ENCODE measurements around the gene MACO1.
"Not testable (repeated sequence)": the region's sequence is repeated elsewhere in the genome, so short reads cannot be mapped to it uniquely, and the experiment has no call there.

The MACO1 gene

DNA sequence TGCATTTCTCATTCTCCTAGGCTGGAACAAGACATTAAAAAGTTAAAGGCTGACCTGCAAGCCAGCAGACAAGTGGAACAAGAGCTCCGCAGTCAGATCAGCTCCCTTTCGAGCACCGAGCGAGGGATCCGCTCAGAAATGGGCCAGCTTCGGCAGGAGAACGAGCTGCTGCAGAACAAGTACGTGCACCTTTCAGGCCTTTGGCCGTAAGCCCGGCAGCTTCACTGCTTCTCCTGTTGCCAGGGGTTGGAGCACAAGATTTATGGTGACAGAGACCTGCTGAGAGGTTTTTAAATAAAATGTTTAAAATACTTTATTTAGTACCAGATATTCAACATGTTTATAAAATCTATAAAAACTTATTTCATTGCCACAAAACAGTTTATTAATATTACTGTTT lies 53.4 kb downstream of the MACO1 start:
- intact Hi-C loops (cut with DNase I), result no loop called here
- DNase-seq, result peak in 8 of 10 donors; percentile 32 to 91 (median 53)

DNA sequence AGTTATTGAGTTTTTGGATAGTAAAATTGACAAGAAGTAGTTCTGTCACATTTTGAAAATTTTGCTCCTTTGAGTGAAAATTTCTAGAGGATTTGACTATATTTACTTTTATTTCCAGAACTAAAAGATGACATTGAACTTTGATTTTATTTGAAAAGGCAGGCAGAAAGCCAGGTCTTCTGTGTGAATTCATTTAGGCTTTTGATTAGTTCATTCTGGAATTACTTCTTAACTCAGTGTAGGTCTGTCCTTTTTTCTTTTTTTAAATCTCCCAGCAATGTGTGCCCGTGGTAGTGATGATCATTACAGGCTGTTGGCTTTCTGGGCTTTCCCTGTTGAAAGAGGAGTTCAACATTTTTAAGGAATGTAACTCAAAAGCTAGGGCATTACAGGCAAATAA lies 53.8 kb downstream of the MACO1 start:
- intact Hi-C loops (cut with DNase I), result no loop called here
- no peak for DNase-seq

DNA sequence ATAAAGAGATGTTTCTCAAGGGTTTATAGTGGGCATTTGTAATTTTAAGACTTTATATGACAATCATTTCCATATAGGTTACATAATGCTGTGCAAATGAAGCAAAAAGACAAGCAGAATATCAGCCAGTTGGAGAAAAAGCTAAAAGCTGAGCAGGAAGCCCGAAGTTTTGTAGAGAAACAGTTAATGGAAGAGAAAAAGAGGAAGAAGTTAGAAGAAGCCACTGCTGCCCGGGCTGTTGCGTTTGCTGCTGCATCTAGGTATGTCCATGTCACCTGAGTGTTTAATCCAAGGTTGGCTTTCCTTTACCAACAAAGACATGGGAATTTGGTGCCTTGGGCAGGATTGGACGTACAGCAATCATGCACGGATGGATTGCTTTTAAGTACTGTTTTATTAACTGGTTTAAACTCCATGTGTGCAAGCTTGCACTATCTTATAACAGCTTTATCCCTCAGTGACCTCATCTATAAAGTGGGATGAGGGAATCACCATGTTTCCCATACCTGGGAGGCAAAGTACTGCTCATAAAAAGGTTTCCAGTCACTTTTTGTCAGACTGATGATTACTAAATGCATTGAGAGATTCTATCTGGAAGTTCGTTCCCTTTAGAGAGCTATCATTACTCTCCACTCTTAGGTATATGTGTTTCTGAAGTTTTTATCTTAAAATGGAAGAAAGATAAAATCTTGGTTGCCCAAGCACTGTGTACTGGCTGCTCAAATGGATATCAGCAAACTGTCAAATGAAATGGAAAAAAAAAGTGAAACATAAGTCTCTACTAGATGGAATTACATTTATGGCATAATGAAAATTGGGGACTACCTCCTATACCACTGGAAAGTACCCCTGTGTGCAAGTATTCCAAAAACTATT lies 55.1 kb downstream of the MACO1 start:
- peak in 1 of 10 donors; percentile 31 for DNase-seq
- intact Hi-C loops (cut with DNase I), result no loop called here

DNA sequence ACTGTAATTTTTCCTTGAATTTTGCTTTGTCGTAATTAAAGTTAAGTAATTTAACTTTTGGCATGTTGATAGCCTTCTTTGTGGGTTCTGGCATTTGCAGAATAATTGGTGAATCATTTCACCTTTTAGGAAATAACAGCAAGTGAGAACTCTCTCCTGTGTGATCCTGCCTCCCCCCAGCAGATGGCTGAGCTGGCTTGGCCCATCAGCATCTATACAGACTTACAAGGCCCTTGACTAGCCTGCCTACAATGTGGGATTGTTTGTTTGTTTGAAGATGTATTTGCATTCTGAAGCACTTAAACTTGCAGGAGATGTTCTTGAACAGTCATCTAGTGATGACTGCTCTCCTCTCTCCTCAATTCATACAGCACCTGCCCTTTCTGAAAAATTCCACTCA lies 55.9 kb downstream of the MACO1 start:
- intact Hi-C loops (cut with DNase I), result no loop called here
- peak in 1 of 10 donors; percentile 33 for DNase-seq

DNA sequence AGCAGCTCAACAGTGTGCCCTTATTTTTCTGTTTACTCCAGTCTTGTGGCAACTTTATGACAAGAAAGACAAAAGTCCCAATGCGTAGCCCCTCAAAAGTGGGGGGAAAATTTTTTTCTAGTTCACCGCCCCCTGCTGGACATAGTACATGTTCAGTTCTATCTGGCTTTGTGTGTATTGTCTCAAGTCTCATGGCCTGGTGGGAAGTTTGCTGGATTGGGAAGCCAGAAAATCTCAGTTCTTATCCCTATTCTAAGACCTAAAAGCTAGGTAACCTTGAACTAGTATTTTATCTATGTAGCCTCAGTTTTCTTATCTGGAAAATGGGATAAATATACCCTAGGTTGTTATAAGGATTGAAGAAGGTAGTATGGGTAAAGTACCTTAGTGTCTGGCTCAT lies 56.9 kb downstream of the MACO1 start:
- no peak for DNase-seq
- intact Hi-C loops (cut with DNase I), result no loop called here

DNA sequence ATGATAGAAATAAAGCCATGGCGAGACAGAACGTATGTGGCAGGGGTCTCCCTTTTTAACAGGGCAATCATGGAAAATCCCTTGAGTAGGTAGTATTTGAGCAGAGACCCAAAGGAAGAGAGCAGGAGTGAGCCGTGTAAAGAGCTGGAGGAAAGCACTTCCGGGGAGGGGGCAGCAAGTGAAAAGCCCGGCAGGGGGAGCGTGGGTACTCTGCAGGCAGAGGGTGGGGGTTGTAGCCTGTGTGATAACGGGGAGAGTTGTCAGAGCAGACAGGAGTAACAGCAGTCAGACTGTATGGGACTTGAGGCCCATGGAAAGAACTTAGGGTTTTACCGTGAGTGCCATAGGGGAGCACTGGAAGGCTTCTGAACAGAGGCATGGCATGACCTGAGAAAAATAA lies 61.6 kb downstream of the MACO1 start:
- intact Hi-C loops (cut with DNase I), result no loop called here
- DNase-seq, result no peak

DNA sequence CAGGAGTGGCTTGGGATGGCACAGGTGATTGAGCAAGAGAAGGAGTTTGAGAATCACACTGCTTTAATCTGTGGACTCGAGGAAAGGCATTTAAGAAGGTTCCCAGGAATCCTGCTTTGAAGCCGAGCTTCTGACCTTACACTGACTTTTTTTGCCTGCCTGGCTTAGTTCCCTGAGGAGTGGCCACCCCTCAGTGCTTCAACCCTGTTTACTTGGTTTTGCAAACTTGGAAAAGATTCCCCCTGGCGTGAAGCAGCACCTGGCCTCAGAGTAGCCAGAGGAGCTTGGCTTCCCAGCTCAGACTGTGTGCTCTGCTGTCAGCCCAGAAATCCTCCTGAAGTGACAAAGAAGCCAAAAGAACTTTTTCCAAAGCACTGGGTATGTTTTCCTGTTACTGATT lies 64.3 kb downstream of the MACO1 start:
- intact Hi-C loops (cut with DNase I), result no loop called here
- no peak for DNase-seq

DNA sequence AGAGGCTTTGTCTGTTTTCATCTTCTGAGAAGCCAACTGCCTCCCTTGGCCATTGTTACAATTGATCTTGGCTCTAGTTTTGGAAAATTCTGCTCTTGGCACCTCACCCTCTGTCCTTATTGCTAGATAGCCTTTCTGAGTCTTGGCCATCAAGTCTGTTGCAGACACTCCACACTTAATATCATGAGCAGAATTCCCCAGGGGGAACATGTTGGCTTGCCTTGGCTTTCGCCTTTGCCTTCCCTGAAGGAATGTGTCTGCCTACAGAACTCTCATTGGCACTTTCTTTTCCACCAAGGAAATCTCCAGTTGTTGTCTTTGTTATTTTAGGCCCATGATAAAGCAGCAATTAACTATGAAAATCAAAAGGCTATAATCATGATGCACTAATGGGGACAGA lies 70.0 kb downstream of the MACO1 start:
- DNase-seq, result no peak
- intact Hi-C loops (cut with DNase I), result no loop called here

DNA sequence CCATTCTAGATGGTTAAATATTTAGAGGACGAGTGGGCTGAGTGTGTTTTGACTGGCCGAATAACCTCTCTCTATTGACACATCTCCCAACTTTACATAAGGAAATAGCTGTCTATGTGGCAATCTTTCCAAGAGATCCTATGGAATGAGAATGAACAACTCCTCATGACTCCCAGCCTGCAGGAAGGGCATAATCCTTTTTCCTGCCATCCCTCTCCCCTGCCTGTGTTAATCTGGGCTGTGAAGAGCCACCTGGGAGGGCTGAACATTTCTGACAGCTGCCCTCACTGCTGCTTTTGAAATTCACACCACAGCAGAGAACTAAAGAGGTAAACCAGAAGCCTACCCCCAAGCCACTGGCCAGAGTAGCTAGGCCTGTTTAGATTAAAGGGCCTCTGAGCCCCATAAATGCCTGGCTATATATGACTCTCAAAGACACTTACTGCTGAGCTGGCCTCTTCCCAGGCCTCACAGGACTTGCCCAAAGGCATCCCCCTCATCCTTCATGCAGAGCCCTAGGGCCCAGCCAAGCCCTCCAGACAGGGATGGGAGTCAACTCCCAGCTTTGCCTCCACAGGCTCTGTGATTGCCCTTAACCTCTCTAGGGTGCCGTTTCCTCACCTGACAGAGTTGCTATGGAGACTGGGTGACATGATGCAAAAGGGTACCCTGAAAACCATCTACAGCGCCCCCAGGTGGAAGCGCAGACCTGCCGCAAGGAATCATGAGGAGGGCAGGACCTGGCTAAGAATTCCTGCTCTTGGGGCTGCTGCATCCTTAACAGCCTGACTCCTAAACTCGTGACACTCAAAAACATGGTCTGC lies 70.8 kb downstream of the MACO1 start:
- intact Hi-C loops (cut with DNase I), result no loop called here

DNA sequence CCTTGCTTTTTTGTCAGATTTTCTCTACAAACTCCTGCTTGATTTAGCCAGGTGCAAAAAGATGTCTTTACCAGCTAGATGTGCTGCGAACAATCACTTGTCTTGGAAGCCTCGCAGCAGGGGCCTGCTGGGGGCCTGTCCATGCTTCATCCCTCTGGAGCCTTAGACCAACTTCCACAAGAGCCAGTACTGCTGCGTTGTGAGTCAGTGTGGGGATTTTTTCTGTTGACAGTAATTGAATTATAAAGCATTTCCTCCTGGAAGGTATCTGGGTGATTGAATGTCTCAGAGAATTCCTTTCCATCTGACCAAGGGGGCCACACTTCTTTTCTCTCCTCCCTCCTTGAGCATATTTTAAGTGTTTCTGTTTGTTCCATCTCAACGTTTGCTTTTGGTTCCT lies 72.3 kb downstream of the MACO1 start:
- intact Hi-C loops (cut with DNase I), result no loop called here
- no peak for DNase-seq

More for the DNA sequence above, 70.8 kb downstream of the MACO1 start:
- DNase-seq, result peak in 1 of 10 donors; percentile 77

DNA sequence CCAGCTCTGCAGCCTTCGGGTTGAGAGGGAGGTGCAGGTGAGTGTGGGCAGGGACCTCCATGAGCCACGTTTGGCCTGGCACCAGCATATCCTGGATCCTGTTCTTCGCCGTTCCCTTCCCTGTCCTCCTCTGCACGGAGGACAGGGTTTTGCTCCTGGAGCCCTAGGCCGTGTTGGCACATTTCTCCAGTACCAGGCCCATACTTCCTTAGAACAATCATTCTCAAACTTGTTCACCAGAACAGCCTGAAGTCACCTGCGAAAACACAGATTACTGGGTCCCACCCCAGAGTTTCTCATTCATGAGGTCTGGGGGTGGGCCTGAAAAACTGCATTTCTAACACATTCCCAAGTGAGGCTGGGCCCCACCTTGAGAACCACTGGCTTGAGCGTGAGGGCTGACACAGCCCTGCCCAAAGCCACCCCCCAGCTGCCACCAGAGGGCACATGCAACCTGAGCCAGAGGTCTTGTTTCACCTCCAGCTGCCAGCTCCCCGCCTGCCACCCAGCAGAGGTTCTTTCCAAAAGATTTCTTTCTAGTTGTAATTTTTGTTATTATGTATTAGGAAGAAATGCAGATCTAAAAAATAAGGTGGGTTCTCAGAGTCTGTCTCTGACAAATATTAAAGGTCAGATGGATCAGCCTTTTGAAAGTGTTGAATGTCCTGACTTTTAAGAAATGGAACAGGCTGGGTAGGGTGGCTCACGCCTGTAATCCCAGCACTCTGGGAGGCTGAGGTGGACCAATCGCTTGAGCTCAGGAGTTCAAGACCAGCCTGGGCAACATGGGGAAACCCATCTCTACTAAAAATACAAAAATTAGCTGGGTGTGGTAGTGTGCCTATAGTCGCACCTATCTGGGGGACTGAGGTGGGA lies 73.1 kb downstream of the MACO1 start:
- intact Hi-C loops (cut with DNase I), result no loop called here
- peak in 7 of 10 donors; percentile 32 to 87 (median 38) for DNase-seq

DNA sequence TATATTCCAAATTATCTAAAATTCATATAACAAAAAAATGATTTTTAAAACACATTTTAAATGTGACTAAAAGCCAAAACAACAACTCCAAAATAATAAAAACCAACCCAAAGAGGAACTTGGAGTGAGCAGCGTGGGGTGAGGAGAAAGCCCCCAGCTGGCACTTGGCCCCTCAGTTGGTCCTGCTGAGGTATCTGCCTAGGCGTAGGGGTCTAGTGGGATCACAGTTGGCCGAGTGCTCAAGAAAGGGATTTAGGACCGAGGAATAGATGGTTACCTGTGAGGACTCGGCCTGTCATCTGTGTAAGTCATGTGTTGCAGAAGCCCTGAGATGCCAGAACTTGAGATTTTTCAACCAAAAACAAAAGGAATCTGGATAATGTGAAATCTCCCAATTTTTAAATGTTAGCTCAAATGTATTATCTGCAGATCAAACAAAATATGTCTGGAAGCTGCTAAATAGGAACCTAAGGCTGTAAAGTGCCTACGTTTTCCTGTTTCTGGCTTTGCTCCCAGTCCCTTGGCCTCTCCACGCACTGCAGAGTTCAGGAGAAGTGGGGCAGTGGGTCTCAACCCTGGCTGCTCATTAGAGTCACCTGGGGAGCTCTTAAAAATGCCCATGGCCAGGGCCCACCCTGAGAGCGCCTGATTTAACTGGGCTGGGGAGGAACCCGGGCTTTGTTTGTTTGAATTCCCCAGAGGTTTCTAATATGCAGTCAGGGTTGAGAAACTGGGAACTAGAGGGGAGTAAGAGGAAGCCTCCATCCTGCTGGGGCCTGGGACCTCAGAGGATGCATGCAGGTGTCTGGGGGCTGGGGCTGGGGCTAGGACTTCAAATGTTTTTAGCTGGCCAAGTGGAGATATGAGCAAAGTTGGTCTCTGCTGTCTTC lies 74.3 kb downstream of the MACO1 start:
- intact Hi-C loops (cut with DNase I), result no loop called here
- DNase-seq, result peak in 1 of 10 donors; percentile 34

DNA sequence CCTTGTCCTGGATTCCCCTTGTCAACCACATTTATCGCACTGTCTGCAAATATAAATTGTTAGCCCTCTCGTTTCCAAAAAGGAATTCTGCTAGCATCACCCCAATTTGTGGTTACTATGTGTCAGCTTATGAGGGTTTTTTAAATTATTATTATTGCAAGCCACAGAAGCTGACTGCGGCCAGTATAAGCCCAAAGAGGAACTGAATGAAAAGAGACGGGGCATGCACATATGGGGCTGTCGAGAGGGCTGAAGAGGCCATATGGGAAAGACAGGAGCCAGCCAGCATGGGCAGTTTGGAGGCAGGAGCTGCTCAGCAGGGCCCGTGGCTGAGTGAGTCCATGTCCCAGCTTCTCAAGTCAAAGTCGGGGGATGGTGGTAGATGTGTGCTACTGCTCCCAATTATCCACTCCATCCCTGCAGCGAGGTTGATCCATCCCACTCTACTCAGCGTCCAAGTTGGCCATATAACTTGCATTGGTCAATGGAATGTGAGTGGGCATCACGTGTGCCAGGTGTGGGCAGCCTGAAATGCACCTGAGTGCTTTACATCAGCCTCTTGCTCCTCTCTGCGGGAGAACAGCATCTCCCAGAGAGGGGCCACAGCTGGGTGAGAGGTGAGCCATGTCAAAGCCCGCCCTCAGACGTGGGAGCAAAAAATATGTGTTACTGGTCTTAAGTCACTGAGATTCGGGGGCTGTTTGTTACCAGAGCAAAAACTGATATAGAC lies 75.1 kb downstream of the MACO1 start:
- intact Hi-C loops (cut with DNase I), result no loop called here
- peak in 1 of 10 donors; percentile 33 for DNase-seq

DNA sequence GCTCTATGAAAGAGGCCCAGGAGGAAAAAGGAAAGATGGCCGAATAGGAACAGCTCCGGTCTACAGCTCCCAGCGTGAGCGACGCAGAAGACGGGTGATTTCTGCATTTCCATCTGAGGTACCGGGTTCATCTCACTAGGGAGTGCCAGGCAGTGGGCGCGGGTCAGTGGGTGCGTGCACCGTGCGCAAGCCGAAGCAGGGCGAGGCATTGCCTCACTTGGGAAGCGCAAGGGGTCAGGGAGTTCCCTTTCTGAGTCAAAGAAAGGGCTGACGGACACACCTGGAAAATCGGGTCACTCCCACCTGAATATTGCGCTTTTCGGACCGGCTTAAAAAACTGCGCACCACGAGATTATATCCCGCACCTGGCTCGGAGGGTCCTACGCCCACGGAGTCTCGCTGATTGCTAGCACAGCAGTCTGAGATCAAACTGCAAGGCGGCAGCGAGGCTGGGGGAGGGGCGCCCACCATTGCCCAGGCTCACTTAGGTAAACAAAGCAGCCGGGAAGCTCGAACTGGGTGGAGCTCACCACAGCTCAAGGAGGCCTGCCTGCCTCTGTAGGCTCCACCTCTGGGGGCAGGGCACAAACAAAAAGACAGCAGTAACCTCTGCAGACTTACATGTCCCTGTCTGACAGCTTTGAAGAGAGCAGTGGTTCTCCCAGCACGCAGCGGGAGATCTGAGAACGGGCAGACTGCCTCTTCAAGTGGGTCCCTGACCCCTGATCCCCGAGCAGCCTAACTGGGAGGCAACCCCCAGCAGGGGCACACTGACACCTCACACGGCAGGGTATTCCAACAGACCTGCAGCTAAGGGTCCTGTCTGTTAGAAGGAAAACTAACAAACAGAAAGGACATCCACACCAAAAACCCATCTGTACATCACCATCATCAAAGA lies 76.1 kb downstream of the MACO1 start:
- intact Hi-C loops (cut with DNase I), result not testable (repeated sequence)
- peak in 1 of 10 donors; percentile 71 for DNase-seq

DNA sequence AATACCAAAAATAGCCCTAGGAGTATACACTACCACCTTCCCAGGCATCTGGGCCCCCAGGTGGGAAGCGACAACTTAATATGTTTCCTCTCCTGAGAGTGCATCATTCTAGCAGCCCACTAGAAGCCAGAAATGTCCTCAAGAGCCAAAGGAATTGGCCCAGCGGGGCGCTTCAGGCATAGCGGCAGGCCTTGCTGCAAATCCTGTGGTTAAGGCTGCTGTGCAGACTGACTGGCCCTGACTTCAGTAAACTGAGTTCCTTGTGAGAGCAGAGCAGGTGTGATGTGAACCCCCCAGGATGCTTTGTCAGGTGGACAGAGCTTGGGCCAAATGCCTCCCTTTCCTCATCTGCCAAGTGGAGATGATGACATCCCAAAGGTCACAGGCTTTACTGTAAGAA lies 83.0 kb downstream of the MACO1 start:
- peak in 2 of 10 donors; percentile 30 to 47 for DNase-seq
- intact Hi-C loops (cut with DNase I), result no loop called here

DNA sequence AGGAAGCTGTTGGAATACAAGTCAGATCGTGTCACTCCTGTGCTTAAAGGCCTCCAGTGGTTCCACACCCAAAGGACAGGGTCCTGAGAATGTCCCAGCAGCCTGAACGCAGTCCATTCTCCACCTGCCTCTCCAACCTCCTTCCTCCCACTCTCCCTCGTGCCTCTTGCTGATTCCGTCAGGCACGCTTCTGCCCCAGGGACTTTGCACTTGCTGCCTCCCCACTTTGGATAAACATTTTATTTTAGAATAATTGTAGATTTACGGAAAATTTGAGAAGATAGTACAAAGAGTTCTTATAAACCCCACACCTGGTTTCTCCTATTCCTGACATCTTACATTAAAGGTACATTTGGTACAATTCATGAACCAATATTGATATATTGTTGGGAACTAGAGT lies 84.3 kb downstream of the MACO1 start:
- intact Hi-C loops (cut with DNase I), result no loop called here
- peak in 1 of 10 donors; percentile 29 for DNase-seq

DNA sequence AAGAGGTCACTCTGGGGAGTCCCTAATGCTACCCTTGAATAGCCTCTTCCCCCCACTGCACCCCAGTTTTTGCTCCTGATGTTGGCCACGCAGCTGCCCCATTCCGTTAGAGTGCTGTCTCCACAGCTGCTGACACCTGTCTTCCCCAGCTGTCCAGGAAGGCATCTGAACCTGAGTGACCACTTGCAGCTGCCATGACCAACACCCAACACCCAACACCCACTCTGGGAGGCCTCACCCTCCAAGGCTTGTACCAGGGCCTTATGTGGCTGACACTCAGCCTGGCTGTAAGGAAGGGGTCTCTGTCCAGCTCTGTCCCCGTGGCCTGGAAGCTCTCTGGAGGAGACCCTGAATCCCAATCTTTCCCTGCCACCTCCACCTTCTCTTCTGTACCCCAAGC lies 86.0 kb downstream of the MACO1 start:
- intact Hi-C loops (cut with DNase I), result no loop called here
- DNase-seq, result peak in 1 of 10 donors; percentile 12
